IPS DF 6.9 (cell line): ENCODE results near the gene PTPRD.

Experiments used
- DNase-seq: peaks from one replicate; pipeline ENCODE4 v3.0.0-alpha.2; 2013; ENCODE audit warnings: low read depth, low spot score
- H3K27ac ChIP-seq: one replicate; pipeline ENCODE4 v1.5.1; 2013; ENCODE audit warnings: low read length, control low read depth
- H3K27me3 ChIP-seq: 2 replicates; pipeline ENCODE4 v1.6.1; 2013; ENCODE audit warnings: mild to moderate bottlenecking, low read length; ENCODE audit not compliant: control insufficient read depth, insufficient read depth
- H3K36me3 ChIP-seq: 2 replicates; pipeline ENCODE4 v1.6.1; 2013; ENCODE audit warnings: low read length; ENCODE audit not compliant: control insufficient read depth, insufficient read depth
- H3K4me1 ChIP-seq: 2 replicates; pipeline ENCODE4 v1.6.1; 2013; ENCODE audit warnings: low read length; ENCODE audit not compliant: control insufficient read depth, insufficient read depth
- H3K4me3 ChIP-seq: 2 replicates; pipeline ENCODE4 v1.5.1; 2013; ENCODE audit warnings: mild to moderate bottlenecking, low read length
- H3K9me3 ChIP-seq: 2 replicates; pipeline ENCODE4 v1.6.1; 2013; ENCODE audit warnings: low read length, inconsistent platforms; ENCODE audit not compliant: control insufficient read depth, insufficient read depth
- WGBS: extraction: QIAGEN DNeasy Blood & Tissue Kit; methylation state at CpG from one replicate; pipeline ENCODE4 v1.1.7; 2013; ENCODE audit warnings: mixed read lengths, missing lambda C conversion rate; ENCODE audit not compliant: insufficient read length, insufficient coverage; 5-methylcytosine and 5-hydroxymethylcytosine counted together

Gene PTPRD

DNA sequence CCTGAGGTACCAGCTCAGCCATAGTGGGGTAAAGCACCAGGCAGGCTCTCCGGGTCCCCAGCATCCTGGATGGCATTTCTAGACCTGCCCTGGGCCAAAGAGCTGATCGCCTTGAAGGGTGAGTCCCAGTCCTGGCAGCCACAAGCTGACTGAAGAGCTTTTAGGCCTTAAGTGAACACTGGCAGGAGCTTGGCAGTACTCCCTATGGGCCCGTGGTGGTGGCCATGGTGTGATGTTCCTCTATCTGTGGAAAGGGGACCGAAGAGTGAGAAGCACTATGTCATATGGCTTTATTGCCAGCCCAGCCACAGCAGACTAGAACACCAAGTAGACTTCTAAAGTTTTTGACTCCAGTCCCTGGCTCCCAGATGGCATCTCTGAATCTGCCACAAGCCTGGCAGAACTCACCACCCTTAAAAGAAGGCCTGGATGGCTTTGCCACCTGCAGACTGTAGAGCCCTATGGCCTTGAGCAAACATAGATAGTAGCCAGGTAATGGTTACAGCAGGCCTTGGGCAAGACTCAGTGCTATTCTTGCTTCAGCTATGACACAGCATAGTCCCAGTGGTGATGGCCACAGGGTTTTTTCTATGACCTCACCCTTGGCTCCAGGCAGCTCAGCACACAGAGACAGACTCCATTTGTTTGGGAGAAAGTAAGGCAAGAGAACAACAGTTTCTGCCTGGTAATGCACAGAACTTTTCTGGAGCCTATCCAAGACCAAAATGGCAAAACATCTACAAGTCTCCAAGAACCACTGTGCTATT is 2011.7 kb downstream of the PTPRD start:
- Histone ChIP-seq H3K36me3 (no peaks in the 10 kb centered on the region), H3K4me3 (no peak overlapping the region), H3K27me3 (no peaks in the 10 kb centered on the region), H3K4me1 (no peaks in the 10 kb centered on the region; the same call in 1 of the 2 replicates), H3K9me3 (no peaks in the 10 kb centered on the region), H3K27ac (no peak overlapping the region)
- no CpG with 5 or more reads among the region's 4 CpGs for WGBS
- DNase-seq = no peak

- Histone ChIP-seq H3K27me3 (no peaks in the 10 kb centered on the region), H3K27ac (no peak overlapping the region), H3K9me3 (no peaks in the 10 kb centered on the region), H3K4me3 (no peak overlapping the region), H3K36me3 (no peaks in the 10 kb centered on the region), H3K4me1 (no peaks in the 10 kb centered on the region; the same call in 1 of the 2 replicates)
- WGBS = no CpG with 5 or more reads among the region's 5 CpGs
- DNase-seq = peak; percentile 39
These were observed 2012.9 kb downstream of the PTPRD start for GRCh38 chr9:8599937-8600336.

- Histone ChIP-seq H3K27me3 (no peaks in the 10 kb centered on the region), H3K36me3 (no peaks in the 10 kb centered on the region), H3K4me1 (no peaks in the 10 kb centered on the region), H3K4me3 (no peak overlapping the region), H3K9me3 (no peaks in the 10 kb centered on the region; the same call in 1 of the 2 replicates), H3K27ac (no peak overlapping the region)
- WGBS = no CpG with 5 or more reads among the region's 4 CpGs
- DNase-seq = no peak
These were observed 2023.3 kb downstream of the PTPRD start for GRCh38 chr9:8589476-8589875.

DNA sequence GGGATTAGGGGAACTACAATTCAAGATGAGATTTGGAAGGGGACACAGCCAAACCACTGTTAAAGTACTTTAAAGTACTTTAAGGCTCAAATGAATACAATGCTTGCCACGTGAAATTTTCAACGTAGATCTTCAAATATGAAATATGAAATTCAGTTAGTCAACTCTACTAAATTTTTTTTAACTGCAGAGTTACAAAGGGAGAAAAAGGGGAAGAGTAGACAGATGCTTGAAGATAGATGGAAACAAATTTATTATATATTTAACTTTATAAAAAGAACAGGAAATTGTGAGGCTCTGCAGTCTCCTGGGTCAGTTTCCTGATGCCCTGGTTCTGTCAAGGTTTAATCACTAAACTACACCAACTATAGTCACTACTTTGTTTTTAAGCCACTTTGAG is 2027.8 kb downstream of the PTPRD start:
- WGBS = no CpG with 5 or more reads among the region's 2 CpGs
- H3K27me3 ChIP-seq = no peaks in the 10 kb centered on the region
- H3K27ac ChIP-seq = no peak overlapping the region

GRCh38 chr9:8579661-8580060 is 2033.1 kb downstream of the PTPRD start:
- Histone ChIP-seq H3K36me3 (no peaks in the 10 kb centered on the region), H3K27ac (no peak overlapping the region), H3K27me3 (no peaks in the 10 kb centered on the region), H3K4me3 (no peak overlapping the region), H3K9me3 (no peaks in the 10 kb centered on the region), H3K4me1 (no peaks in the 10 kb centered on the region; the same call in 1 of the 2 replicates)
- no peak for DNase-seq
- no CpG with 5 or more reads among the region's 2 CpGs for WGBS

More for the DNA sequence above, 2027.8 kb downstream of the PTPRD start:
- no peaks in the 10 kb centered on the region; the same call in 1 of the 2 replicates for H3K4me1 ChIP-seq
- no peaks in the 10 kb centered on the region for H3K9me3 ChIP-seq
- H3K36me3 ChIP-seq = no peaks in the 10 kb centered on the region
- no peak overlapping the region for H3K4me3 ChIP-seq
- no peak for DNase-seq

- Histone ChIP-seq H3K36me3 (no peaks in the 10 kb centered on the region), H3K27me3 (no peaks in the 10 kb centered on the region), H3K9me3 (no peaks in the 10 kb centered on the region), H3K4me3 (no peak overlapping the region), H3K27ac (no peak overlapping the region), H3K4me1 (no peaks in the 10 kb centered on the region; the same call in 1 of the 2 replicates)
- DNase-seq = no peak
These were observed 2036.1 kb downstream of the PTPRD start for GRCh38 chr9:8576741-8577140.

DNA sequence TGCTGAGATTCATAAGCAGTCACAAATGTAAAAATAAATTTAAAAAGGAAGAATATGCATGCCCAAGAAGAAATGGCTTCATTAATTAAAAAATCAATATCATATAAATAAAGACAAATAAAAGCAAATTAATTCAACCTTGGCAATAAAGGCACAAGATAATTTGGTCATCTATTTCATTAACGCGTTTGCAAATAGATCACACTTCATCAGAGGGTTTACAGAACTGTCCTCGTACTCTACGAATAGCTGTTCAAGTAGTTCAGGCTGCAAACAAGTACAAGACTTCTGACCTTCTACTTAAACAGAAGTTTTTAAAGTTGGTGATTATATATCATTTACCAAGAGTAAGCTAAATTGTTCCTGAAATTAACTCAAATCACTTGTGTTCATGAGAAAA is 2038.0 kb downstream of the PTPRD start:
- no CpG with 5 or more reads among the region's 4 CpGs for WGBS
- no peak for DNase-seq

GRCh38 chr9:8572209-8572608 is 2040.6 kb downstream of the PTPRD start:
- no peak for DNase-seq
- Histone ChIP-seq H3K27ac (no peak overlapping the region), H3K4me1 (no peaks in the 10 kb centered on the region), H3K4me3 (no peak overlapping the region), H3K36me3 (no peaks in the 10 kb centered on the region), H3K9me3 (no peaks in the 10 kb centered on the region), H3K27me3 (no peaks in the 10 kb centered on the region)

More for the DNA sequence above, 2038.0 kb downstream of the PTPRD start:
- Histone ChIP-seq H3K27me3 (no peaks in the 10 kb centered on the region), H3K4me1 (no peaks in the 10 kb centered on the region), H3K9me3 (no peaks in the 10 kb centered on the region), H3K4me3 (no peak overlapping the region), H3K27ac (no peak overlapping the region), H3K36me3 (no peaks in the 10 kb centered on the region)

DNA sequence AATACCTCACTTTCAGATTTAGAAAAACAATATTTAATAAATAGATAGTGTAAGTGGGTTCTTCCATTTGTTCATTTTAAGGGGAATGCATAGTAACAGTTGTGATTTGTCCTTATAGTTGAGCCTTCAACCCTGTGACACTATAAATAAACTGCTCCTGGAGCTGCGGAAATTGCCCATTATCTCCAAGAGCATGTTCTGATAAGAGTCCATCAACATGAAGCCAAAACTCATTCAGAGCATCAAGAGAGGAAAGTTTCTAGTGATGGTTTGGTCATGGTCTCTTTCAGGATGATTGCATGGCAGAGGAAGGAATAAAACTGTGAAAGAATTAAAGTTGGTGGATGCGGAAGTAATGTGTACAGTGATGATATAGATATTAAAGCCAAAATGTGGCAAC is 2041.2 kb downstream of the PTPRD start:
- H3K4me1 ChIP-seq = no peaks in the 10 kb centered on the region
- no peak overlapping the region for H3K4me3 ChIP-seq
- WGBS = 100% methylated on average over 1 of the region's 2 CpGs
- no peak for DNase-seq
- H3K27ac ChIP-seq = no peak overlapping the region
- no peaks in the 10 kb centered on the region for H3K9me3 ChIP-seq
- no peaks in the 10 kb centered on the region for H3K36me3 ChIP-seq
- no peaks in the 10 kb centered on the region for H3K27me3 ChIP-seq

DNA sequence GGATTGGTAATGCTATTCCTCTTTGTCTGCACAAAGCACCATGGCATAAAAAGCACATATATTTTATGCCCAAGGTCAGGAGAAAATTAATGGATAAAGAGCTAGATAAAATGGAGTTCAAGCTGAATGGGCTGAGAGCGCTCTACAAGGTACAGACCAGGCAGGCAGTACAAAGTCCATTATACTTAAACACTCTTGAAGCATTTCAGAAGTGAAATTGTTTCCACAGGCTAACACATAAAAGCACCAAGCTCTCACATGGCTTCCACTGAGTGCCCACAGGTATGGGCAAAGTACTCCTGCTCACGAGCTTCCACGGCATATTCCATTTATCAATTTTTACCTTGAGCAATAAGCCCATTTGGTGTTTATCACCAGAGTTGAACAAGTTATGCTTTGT is 2042.0 kb downstream of the PTPRD start:
- no peak overlapping the region for H3K27ac ChIP-seq
- WGBS = no CpG with 5 or more reads among the region's 3 CpGs
- H3K4me3 ChIP-seq = no peak overlapping the region
- no peak for DNase-seq
- no peaks in the 10 kb centered on the region for H3K9me3 ChIP-seq
- no peaks in the 10 kb centered on the region for H3K27me3 ChIP-seq
- no peaks in the 10 kb centered on the region for H3K36me3 ChIP-seq
- H3K4me1 ChIP-seq = no peaks in the 10 kb centered on the region

DNA sequence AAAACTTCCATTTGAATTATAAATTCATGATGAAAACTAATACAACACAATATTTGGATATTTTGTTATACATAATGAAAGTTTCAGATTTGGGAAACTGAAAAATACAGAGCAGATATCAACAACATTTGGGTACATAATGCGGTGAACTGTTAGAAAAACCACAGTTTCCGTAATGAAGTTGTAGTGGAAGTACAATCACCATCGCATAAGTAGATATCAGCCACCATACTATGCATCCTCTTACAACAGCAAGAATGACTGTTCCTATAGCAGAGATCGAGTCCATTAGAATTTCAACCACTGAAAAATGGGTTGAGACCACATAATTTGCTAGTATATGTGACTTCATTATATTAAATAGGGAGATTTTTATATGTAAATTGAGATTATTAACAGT is 2043.0 kb downstream of the PTPRD start:
- Histone ChIP-seq H3K4me3 (no peak overlapping the region), H3K27me3 (no peaks in the 10 kb centered on the region), H3K4me1 (no peaks in the 10 kb centered on the region), H3K36me3 (no peaks in the 10 kb centered on the region), H3K27ac (no peak overlapping the region), H3K9me3 (no peaks in the 10 kb centered on the region)
- WGBS = no CpG with 5 or more reads among the region's 4 CpGs
- DNase-seq = no peak
